Right ventricle myocardium superior (tissue), 1 donor: ENCODE measurements around the gene ZNF385C. TPM values are rescaled to one million over a fixed set of nuclear protein-coding genes. Genes with fewer than 3 reads are reported as not detected.

Experiments used
- ATAC-seq: fragments of 200-7000 bp; cut with Tn5 transposase; one replicate; pipeline ENCODE4 v1.9.1; 2020; ENCODE audit warnings: mild to moderate bottlenecking; ENCODE audit not compliant: poor library complexity
- DNase-seq: peaks from one replicate; pipeline ENCODE4 v3.0.0-alpha.2; 2020
- intact Hi-C: fragments of 100-400 bp; cut with DNase I; formaldehyde crosslinking; loops from one replicate; pipeline ENCODE4 v1.11.2; 2022
- total RNA-seq: library from RNA; stranded (reverse); fragmentation: NEBNext Ultra II Directional; extraction: Animal tissue kit (Norgen Biotek cat#: 25700); gene quantifications from one replicate; pipeline ENCODE4 v1.2.1, GENCODE V29; 2021
- donor health status: DM: no; HTN: yes; CAD: no; lungs with severe emphysema.

The ZNF385C gene
- total RNA-seq, 1 donor from 2014 or later = 0.16 TPM

- DNase-seq (no peak), ATAC-seq (peak; percentile 39)
- intact Hi-C loops = no loop called here
Measured at GRCh38 chr17:42111871-42112551, 13.7 kb upstream of the ZNF385C start.

DNA sequence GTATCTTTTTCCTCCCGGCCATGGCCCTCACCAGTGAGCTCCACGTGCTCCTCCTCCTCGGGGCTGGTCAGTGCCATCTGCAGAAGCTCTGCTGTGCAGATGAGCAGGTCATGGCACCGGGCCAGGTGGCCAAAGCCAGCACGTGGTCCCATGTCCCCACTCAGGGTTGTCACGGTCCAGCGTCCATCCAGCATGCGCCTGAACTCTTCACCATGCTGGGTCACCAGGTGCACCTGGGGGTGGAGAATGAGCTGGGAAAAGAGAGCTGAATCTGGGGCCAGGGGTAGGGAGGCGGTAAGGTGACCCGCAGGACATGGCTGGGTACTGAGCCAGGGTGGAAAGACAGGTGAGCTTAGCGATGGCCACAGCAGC lies 13.0 kb upstream of the ZNF385C start:
- intact Hi-C loops = no loop called here
- ATAC-seq (no peak), DNase-seq (no peak)

DNA sequence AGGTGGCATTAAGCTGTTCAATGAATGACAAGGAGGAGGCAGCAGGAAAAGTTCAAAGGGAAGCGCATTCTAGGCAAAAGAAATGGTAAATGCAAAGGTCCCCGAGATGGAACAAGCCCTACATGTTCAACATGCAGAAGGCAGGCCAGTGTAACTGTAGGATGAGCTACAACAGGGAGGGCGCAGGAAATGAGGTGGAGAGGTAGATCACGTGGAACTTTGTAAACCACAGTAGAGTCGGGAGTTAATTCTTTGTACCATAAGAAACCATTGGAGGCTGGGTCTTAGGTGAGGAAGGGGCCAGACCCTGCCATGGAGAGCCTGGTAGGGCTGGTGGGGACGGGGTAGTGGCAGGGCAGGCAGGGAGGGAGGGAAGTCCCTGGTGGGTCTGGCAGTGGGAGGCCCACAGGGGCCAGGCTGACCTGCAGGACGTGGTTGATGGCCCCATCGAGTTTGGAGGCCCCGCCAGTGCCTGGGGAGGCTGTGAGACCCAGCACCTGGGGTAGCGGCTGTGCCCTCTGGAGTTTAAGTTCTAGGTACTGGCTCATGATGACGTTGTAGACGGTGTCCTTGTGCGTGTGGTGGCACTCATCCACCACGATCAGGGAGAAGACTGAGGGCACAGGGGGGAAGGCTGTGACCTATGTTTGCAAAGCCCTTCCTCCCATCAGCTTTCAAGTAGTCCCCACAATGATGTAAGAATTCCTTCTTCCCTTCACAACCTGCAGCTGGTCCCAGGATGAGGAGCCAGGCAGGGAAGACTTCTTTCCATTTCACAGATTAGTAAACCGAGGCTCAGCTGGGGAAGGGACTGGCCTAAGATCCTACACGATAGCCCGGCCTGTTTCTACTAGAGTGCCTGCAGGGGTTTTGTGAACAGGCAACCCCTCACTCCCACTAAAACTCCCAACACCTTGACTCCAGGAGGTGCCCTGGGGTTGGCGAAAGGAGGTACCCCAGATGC lies 12.3 kb upstream of the ZNF385C start:
- no peak for ATAC-seq
- intact Hi-C loops = no loop called here
- no peak for DNase-seq

DNA sequence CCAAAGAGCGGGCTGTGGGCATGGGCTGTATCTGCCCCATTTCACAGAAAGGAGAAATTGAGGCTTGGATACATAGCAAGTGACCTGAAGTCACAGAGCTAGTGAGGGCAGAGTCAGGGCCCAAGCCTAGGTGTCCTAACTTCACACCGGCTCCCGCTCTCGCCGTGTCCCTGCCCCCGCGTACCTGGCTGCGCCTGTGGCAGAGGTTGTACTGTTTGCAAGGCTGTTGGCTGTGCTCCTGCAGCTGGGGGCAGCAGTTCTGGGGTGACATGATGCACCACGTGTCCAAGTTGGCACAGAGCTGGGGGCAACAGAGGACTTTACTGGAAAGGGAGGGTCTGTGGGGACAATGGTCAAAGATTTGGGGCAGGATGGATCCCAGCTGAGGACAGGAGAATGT lies 10.8 kb upstream of the ZNF385C start:
- ATAC-seq (no peak), DNase-seq (no peak)
- intact Hi-C loops = no loop called here

DNA sequence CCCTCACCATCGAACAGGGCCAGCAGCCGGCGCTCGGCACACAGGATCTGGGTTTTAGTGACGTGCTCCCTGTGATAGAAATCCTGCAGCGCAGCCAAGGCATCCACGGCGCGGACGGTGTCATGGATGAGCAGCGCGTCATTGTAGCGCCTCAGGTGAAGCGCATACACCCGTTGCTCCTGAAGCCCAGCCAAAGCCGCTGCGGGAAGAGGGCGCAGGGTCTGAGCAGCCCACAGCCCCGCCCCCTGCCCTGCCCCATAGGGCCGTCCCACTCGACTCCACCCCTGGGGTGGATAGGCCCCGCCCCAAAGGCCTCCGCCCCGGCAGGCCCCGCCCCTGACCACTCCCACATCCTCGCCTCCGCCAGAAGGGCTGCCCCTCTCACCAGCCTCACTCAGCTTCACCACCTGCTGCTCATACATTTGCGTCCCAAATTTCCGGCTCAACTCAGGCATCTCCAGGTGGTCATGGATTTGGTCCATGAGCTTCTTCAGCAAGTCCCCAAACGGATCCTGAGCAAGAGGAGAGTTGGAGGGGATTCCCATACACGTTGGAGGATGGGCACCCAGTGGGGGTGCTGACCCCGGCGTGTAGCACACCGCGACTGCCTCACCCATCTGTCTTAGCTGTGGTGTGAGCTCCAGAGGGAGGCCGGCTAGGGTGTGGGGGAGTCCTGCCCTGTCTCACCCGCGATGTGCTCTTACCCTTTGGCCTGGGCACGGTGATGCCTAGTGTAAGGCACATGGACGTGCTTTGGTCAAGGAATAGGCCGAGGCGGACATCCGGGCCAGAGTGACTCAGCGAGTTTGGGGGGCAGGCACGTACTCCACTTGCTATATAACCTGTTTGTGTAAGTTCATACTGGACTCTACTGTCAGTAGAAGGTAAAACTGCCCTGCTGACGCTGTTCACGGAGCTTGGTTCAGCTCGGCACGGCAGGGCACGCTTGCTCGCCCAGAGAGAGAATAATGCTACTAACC lies 9.6 kb upstream of the ZNF385C start:
- intact Hi-C loops = no loop called here

GRCh38 chr17:42107124-42107523 lies 8.9 kb upstream of the ZNF385C start:
- DNase-seq (no peak), ATAC-seq (no peak)
- intact Hi-C loops = no loop called here

More for the DNA sequence above, 9.6 kb upstream of the ZNF385C start:
- ATAC-seq = peak; percentile 77
- DNase-seq = peak; percentile 83

- intact Hi-C loops = no loop called here
Measured at GRCh38 chr17:42106009-42106408, 7.7 kb upstream of the ZNF385C start.

DNA sequence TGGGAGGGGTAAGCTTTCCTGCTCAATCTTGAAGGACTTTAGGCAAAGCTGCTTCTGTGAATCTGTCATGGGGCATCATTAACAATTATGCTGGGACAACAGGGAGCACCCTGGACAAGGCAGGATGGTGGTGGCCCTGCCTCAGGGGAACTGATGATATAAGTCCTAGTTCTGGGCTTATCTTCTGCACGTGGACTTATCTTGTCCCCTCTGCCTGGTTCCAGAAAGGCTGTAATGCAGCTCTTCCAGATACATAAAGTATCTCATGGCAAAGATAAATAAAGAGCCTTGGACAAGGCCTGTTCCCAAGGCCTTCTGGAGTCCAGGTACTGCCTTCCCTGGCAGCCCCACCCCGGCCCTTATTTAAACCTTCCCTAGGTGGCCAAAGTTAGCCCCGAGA lies 6.0 kb upstream of the ZNF385C start:
- no peak for DNase-seq
- ATAC-seq = no peak
- intact Hi-C loops = loop anchor here (5.0 kb wide), 1 partner anchor 37 kb away; no protein-coding TSS in a partner anchor

More at GRCh38 chr17:42106009-42106408, 7.7 kb upstream of the ZNF385C start:
- ATAC-seq = no peak
- DNase-seq = no peak

DNA sequence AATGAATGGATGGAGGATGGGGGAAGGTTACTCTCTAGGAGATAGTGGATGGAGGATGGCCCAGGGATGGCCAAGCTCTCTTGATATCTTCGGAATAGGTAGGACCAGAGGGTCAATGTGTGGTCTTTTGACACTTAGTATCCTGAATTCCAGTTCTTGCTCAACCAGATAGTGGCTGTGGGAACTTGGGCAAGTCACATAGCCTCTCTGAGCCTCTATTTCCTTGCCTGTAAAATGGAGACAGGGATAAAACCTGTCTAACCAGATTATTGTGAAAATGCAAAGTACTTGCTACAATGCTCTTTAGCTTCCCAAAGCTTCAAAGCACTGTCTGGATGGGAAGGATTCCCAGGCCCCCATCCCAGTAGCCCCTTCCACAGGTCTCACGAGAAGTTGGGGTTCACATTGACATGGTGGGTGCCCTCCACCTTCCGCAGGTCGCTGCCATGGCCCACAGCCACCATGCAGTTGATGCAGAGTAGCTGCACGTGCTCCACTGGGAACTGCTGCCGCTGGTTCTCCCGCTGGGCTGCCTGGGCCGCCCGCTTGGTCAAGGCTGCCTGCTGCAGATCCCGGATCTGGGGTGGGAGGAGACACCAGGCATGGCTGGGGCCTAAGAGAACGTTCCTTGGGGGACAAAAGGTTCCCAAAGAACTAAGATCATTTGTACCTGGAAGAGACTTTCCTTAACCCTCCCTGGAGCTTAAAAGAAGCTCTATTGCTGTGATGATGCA lies 5.1 kb upstream of the ZNF385C start:
- intact Hi-C loops = loop anchor here (5.0 kb wide), 1 partner anchor 36 kb away; no protein-coding TSS in a partner anchor
- ATAC-seq (no peak), DNase-seq (no peak)

- intact Hi-C loops = loop anchor here (5.0 kb wide), 1 partner anchor 34 kb away; no protein-coding TSS in a partner anchor
- peak; percentile 88 for DNase-seq
- peak; percentile 91 for ATAC-seq
Measured at GRCh38 chr17:42101513-42102292, 3.4 kb upstream of the ZNF385C start.

DNA sequence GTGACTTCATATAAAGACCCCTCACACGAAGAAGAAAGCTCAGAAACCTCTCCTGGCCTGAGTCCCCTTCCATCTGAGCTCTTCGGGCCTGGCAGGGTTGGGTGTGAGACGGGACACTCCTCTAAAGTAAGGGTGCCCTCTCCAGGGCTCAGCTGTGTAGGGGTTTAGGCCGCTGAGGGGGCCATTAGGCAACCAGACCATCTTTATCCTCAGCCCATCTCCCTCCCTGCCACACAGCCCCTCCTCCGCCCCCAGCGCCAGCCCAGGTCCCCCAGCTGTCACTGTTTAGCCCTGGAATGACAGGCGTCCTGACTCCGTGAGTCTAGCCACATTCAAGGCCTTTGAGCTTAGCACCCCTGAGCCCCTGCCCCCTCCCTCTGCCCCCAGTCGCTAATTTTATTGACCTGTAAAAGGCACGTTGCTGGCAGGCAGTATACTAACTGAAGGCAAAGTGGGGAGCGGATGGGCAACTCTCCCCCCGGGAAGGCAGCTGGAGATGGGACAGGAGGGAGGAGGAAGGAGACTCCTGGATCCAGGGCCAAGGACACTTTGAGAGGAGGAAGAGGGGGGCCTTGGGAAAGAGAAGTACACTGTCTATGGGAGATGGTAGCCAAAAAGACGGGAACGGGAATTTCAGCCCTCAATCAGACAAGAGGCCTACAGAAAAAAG lies 592 bp upstream of the ZNF385C start:
- intact Hi-C loops = no loop called here
- no peak for DNase-seq
- ATAC-seq = no peak

DNA sequence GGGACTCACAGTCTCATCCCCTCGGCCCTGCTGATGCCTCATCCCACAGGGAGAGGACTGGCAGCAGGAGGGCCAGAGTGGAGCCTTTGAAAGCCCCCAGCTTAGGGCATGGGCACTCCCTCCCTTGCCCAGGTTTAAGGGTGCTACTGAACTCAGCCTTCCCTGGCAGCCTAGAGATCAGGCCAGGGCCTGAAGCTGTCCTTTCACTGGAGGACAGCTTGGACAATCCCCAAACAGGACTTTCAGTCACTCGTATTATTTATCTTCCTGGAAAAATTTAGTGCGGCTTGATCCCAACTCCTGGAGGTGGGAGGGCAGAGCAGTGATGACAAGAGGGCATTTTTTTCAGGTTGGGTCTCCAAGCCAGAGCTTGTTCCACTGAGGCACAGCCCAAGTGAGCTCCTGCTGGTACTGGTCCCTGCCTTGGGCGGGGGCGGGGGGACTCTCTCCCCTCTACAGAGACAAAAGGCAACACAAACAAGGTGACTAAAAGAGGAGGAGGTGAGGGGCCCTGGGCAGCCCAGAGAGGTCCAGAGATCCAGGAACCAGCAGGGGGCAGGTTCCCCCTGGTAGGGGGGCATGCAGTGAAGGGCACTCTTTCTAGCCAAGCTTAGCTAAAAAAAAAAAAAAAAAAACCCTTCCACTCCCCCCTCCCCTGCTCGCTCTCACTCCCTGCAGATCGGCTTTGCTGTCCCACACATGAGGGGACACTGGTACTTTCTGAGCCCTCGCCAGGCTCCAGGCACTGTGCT lies 1.7 kb downstream of the ZNF385C start:
- no peak for ATAC-seq
- intact Hi-C loops = no loop called here
- DNase-seq = no peak

DNA sequence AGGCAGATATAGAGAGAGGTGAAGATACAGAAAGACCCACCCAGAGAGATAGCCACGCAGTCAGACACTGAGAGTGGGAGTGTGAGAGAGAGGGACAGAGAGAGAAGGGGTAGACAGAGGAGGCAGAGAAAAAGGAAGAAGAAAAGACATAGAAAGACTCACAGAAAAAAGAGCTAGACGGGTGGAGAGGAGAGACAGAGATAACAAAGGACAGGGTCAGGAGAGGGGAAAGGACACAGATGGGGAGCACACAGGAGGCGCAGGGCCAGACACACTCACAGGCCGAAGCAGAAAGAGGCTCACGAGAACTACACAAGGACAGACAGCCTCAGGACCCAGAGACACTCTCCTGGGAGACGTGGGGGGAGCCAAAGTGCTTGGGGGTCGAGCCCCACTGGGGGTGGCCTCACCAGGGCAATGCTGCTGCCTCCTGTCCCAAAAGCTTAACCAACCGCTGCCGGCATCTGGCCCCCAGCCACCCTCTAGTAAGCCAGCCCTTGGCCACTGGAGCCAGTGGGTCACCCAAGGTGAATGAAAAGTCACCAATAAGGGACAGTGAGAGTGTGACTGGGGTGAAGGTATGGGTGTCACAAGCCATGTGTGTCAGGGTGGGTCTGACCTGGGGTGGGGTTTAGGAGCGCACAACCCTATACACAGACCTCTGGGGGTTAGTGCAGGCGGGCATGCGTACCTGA lies 3.8 kb downstream of the ZNF385C start:
- intact Hi-C loops = no loop called here
- DNase-seq = no peak
- ATAC-seq = peak; percentile 15

DNA sequence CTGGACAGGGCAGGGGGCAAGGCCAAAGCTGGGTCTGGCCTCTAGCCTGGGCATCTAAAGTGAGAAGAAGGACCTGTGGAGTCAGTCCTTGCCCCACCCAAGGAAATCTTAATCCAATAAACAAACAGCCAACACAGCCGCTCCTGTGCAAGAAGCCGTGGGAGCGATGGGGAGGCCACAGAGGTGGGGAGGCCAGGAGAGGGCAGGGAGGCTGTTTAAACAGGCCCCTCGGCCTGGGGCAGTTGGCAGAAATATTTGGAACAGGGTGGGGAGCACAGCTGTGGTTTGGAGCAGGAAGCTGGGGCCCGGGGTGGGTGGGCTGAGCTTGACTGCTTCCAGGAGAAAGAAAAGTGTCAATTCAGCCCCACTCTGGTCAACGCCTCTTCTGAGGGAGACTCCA lies 5.3 kb downstream of the ZNF385C start:
- intact Hi-C loops = no loop called here
- ATAC-seq (no peak), DNase-seq (no peak)

- intact Hi-C loops = no loop called here
- ATAC-seq (no peak), DNase-seq (no peak)
Measured at GRCh38 chr17:42090964-42091790, 7.1 kb downstream of the ZNF385C start.
